ENCODE measurements around the gene SPIB.
"Not testable (repeated sequence)": the region's sequence is repeated elsewhere in the genome, so short reads cannot be mapped to it uniquely, and the experiment has no call there.

The SPIB gene

DNA sequence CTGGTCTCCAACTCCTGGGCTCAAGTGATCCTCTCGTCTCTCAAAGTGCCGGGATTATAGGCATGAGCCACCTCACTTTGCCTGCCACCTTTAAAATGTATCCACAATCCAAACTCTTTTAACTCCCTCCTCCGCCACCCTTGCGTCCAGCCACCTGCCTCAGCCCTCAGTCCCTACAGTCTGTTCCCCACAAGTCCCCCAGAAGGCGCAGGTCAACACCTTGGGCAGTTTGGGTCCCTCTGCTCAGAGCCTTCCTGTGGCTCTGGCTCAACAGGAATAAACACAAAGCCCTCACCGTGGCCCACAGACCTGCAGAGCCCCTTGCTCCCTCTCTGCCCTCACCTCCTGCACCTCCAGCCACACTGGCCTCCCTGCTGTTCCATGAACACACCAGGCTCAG is 50.1 kb downstream of the SPIB start:
- no peak for DNase-seq (ENCODE audit: low read depth in 2 of 2)

DNA sequence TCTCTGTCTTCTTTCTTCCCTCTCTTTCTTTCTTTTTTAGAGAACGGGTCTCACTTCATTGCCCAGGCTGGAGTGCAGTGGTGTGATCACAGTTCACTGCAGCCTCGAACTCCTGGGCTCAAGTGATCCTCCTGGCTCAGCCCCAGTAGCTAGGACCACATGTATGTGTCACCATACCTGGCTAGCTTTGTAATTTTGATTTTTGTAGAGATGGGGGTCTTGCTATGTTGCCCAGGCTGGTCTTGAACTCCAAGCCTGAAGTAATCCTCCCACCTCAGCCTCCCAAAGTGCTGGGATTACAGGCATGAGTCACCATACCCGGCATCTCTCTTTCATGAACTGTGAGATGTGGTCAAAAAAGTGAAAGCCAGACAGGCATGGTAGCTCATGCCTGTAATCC is 54.6 kb downstream of the SPIB start:
- DNase-seq (ENCODE audit: low read depth in 2 of 2), result not testable (repeated sequence)

DNA sequence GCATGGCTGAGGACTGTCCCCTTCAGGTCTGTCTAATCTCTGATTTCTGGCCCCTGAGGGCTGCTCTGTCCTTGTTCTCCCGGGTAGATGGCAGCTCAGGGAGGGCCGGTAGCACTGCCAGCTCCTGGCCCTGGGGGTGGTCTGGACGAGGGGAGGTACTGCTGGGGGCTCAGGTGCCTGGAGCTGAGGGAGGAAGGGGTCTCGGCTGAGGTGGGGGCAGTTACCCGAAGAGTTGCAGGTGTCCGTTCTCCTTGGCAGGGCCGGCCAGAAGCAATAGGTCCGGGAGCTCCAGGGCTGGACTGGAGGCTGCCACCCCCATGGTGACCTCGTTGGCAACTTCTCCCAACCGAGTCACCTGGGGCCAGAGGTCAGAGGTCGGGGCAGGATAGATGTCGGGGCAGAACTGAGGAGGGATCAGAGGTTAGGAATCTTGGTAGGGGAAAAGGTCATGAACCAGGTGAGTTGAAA is 56.4 kb downstream of the SPIB start:
- DNase-seq (ENCODE audit: low read depth in 2 of 2), result no peak

DNA sequence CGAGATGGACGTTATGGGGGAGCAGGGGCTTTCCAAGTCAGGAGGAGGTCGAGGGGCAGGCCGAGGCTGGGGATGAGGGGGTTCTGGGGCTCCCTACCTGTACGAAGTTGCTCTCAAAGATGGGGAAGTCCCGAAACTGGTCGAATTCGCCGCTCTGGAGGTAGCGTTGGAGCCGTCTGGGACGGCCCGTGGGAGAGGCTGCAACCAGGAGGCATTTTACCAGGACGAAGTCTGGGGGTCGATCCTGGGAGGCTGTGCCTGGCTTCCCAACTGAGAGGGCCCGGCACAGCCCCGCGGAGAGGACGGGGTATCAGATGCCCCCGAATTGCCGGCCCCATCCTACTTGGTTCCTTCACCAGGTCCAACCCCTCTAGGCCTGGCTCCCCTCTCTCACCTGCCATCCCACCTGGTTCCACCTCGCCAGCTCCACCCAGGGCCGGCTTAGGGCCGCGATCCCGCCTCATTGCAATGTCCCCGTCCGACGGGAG is 57.0 kb downstream of the SPIB start:
- DNase-seq (ENCODE audit: low read depth in 2 of 2), result no peak

DNA sequence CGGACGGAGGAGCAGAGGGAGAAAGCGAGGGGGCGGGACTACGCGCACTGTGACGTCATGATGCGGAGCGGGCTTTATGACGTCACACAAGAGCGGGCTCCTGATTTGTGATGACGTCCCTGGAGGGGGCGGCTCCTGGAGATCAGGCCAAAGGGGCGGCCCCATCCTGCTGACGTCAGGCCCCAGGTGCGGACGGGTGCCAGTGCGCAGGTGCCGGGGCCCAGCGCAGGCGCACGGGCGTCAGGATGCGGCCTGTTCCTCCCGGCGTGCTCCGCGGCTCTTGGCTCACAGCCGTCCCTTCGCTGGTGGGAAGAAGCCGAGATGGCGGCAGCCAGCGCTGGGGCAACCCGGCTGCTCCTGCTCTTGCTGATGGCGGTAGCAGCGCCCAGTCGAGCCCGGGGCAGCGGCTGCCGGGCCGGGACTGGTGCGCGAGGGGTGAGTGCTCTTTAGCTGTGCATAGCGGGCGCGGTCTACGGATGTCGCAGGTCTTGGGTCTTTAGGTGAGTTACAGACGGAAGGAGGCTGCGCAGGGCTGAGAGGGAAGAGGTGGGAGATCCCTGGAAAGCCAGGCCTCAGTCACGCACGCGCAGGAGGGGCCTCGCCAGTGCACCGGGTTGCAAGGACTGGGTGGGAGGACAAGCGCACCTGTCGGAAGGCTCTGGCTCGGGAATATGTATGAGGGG is 57.6 kb downstream of the SPIB start, which contains the start of the genes EMC10 and GARIN5A:
TSS of gene EMC10 (plus strand) at position 284 of the 683 bp plus-strand sequence. CDS start at position 322, 38 bp downstream.
TSS of gene GARIN5A (minus strand) at position 625 of the 683 bp plus-strand sequence. CDS start at position 165, 460 bp downstream.
- peak; percentile 81 to 87 for DNase-seq (ENCODE audit: low read depth in 2 of 2)

DNA sequence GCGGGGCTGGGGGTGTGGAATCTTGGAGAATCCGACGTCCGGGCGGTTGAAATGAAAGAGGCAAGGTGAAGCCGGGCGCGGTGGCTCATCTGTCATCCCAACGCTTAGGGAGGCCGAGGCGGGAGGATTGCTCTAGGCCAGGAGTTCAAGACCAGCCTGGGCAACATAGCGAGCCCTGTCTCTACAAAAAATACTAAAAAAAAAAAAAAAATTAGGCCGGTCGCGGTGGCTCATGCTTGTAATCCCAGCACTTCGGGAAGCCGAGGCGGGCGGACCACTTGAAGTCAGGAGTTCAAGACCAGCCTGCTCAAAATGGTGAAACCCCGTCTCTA is 58.1 kb downstream of the SPIB start:
- no peak for DNase-seq (ENCODE audit: low read depth in 2 of 2)

DNA sequence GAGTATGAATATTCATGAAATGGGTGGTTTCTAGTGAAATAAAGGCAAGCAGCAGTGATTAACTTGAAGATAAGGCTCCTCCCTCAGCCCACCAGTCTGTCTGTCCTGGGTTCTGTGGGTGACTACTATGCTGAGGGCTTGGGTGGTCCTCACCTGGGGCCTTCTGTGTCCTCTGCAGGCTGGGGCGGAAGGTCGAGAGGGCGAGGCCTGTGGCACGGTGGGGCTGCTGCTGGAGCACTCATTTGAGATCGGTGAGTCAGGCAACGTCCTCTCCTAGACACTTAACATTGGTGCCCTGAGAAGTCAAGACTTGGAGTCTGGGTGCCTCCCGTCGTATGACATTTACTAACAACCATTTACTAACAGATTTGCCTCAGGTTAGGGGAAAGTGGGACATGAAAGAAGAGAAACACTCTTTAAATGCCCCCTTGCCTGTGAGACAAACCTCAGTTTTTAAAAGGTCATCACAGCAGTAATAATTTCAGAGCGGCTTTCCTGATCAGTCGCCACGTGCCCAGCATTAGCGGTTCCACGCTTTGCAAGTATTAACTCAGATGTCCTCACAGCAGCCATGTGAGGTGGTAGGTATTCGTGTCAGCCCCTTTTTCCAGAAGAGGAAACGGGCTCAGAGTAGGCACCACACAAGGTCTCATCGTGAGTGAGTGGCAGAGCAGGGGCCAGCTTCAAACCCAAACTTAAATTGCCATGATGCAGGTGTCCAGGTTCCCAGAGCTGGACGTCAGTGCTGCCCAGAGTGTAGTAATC is 59.2 kb downstream of the SPIB start:
- DNase-seq (ENCODE audit: low read depth in 2 of 2), result no peak

DNA sequence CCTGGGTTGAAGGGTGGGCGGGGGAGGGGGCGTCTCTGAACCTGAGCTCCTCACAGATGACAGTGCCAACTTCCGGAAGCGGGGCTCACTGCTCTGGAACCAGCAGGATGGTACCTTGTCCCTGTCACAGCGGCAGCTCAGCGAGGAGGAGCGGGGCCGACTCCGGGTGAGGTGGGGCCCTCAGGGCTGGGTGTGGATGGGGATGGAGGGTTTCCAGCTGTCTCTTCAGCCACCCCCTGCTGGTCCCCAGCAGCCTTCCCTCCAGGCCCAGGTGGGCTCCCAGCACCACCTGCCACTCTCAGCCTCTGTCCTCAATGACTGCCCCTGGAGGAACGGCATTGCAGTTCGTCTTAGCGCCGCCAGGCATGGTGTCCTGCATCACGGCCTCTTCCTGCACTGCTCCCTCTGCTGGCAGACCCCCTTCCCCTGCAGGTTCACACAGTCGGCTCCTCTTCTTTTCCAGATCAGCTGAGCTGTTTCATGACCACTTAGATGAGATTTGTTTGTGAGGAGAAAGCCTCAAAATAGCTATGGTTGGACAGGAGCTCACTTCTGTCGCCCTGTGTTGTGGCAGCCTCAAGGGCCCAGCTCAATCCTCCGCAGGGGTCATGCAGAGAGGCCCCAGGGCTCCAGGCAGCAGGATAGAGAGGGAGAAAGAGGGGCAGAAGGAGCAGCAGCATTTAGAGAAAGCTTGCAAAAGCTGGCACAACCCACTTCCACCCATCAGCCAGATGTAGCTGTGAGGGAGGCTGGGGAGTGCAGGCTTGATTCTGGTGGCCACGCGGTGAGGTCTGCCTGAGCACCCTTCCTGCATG is 60.4 kb downstream of the SPIB start:
- no peak for DNase-seq (ENCODE audit: low read depth in 2 of 2)

DNA sequence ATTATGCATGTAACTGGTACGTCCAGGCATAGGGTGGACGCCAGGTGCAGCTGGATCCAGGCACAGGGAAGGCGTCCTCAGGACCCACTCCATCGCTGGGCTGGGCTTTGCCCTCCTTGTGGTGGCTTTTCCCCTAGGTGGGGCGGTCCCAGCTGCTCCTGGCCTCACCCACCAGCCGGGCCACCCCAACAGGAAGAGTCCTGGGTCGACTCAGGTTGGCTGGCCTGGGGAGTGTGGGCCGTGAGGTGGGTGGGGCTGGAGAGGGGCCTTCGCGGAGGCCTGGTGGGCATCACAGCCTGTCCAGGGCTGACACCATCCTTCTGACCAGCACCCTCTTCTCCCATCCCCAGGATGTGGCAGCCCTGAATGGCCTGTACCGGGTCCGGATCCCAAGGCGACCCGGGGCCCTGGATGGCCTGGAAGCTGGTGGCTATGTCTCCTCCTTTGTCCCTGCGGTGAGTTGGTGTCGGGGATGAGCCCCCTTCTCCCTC is 61.1 kb downstream of the SPIB start:
- no peak for DNase-seq (ENCODE audit: low read depth in 2 of 2)

DNA sequence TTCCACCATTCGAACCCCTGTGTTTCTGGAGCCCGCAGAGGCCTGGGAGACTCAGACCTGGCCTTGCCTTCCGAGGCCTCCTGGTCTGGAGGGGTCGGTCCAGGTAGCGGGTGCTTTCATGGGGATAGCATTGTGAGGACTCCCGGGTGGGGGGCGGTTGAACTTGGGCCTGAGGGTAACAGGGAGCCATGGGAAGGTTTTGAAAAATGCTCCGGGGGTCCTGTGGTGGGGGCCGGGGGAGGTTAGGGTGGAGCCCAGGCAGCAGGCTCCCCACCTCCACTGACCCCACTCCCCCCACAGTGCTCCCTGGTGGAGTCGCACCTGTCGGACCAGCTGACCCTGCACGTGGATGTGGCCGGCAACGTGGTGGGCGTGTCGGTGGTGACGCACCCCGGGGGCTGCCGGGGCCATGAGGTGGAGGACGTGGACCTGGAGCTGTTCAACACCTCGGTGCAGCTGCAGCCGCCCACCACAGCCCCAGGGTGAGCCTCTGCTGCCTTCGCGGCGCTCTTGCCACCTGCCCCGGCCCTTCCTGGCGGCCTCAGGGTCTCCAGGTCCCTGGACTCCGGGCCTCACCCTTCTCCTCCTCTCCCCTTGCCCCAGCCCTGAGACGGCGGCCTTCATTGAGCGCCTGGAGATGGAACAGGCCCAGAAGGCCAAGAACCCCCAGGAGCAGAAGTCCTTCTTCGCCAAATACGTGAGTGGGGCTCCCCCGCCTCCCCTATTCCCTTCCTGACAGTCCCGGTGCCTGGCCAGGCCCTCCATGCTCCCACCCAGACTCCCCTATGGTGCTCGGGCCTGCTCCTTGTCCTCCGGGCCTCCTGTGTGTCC is 61.8 kb downstream of the SPIB start:
- DNase-seq (ENCODE audit: low read depth in 2 of 2), result no peak

Measured in stimulated activated CD8-positive, alpha-beta memory T cell treated with anti-CD3 and anti-CD28 coated beads, Interleukin-7, amount 100 ng/mL, for 4 hours (primary cell).